ENCODE data around the gene UBE2L3.

UBE2L3 gene

DNA sequence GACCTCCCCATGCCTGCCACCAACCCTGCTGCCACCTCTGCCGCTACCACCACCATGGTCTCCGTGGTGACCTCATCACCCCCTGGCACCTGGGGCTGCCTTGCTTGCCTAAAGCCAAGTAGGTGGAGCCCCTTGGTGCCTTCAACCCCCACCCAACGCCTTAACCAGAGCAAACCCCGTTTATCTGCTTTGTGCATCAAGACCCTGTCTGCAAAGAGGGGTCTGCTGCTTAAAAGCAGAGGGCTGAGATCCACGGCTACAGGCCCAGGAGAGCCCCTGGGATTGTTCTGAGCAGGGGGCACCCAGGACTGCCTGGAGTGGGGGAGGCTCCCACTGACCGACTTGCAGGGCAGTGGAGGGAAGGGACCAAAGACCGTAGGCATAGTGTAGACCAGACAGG lies 93.4 kb downstream of the UBE2L3 start:
- H3K4me3 ChIP-seq (ENCODE audit: low read depth, low read length): no peak overlapping the region
- DNase-seq (ENCODE audit: low read depth): no peak

GRCh38 chr22:21661991-21662390 lies 94.5 kb downstream of the UBE2L3 start:
- DNase-seq (ENCODE audit: low read depth): no peak
- no peak overlapping the region for H3K4me3 ChIP-seq (ENCODE audit: low read depth, low read length)

DNA sequence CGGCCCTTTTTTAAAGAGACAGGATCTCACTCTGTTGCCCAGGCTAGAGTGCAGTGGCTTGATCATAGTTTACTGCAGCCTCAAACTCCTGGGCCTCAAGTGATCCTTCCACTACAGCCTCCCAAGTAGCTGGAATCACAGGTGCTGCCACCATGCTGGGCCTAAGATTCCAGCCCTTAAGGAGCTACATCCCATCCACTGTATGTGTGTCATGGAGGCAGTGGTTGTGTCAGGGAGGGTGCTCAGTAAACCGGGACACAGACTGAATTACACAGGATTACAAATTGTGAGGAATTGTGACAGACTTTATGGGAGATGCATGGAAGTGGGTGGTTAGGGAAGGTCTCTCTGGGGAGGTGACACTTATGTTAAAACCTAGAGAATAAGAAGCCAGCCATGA lies 96.2 kb downstream of the UBE2L3 start:
- DNase-seq (ENCODE audit: low read depth): no peak
- no peak overlapping the region for H3K4me3 ChIP-seq (ENCODE audit: low read depth, low read length)

DNA sequence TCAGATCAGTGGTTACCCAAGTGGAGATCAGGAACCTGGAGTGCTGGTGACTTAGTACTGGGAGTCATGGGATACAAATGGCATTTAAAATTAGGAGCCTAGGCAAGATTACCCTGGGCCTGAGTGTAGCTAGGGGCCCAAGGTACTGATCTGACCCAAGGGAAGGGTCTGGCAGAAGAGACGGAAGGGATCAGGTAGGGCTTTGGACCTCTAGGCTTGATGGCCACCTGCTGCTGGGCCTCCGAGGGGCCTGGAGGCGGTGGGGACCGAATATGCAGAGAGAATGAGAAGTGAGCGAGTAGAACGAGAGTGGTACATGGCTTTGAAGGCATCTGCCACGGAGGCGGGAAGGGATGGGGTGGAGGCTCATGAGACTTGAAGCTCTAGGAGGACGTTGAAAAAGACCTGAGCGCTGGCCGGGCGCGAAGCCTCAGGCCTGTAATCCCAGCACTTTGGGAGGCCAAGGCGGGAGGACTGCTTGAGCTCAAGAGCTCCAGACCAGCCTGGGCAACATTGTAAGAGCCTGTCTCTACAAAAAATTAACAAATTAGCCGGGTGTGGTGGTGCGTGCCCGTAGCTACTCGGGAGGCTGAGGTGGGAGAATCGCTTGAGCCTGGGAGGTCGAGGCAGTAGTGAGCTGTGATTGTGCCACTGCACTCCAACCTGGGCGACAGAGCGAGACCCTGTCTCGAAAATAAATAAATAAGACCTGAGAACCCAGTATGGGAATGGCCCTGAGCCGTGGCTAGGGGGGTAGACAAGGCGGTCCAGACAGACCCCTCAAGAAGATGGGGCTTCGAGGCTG lies 97.7 kb downstream of the UBE2L3 start:
- H3K4me3 ChIP-seq (ENCODE audit: low read depth, low read length): peak overlapping the region; percentile 89
- no peak for DNase-seq (ENCODE audit: low read depth)

DNA sequence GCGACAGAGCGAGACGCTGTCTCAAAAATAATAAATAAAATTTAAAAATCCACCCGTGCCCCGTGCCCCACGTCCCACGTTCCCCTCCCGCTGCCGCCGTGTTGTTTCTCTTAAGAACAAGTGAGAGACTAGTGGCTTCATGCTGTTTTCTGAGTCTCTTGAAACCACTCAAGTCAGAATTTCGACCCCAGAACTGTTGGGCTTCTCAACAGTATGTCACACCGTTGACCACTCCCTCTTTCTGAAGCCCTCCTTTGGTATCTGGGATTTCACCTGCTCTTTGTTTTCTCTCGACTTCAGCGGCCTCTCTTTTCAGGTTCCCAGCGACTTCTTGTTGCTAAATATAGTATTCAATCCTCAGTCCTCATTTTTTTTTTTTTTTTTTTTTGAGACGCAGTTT lies 99.3 kb downstream of the UBE2L3 start:
- no peak for DNase-seq (ENCODE audit: low read depth)
- peak overlapping the region; percentile 89 for H3K4me3 ChIP-seq (ENCODE audit: low read depth, low read length)

GRCh38 chr22:21669026-21669425 lies 101.5 kb downstream of the UBE2L3 start:
- no peak for DNase-seq (ENCODE audit: low read depth)
- H3K4me3 ChIP-seq (ENCODE audit: low read depth, low read length): no peak overlapping the region

DNA sequence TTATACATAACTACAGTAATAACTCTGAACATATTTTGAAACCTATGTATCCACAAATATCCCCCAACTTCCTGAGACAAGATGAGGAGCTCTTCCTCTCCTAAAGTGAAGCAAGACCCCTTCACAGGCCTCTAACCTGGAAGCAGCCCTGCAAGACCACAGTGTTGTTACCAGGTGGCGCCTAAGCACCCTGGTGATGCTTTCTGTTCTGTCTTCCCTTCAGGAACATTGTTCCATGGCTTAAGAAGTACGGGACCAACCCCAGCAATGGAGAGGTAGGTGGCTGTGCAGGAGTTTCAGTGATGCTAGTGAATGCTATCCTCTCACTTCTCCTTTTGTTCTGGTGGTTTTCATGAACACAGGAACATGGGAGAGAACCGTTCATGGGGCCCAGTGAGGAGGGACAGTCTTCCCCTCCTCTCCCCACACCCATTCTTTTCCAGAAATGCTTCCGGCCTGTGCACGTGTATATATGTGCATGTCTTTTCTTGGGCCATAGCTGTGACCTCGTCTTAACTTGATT lies 104.7 kb downstream of the UBE2L3 start:
- DNase-seq (ENCODE audit: low read depth): no peak
- no peak overlapping the region for H3K4me3 ChIP-seq (ENCODE audit: low read depth, low read length)

Data from skeletal muscle cell (primary cell).